ENCODE measurements around the gene ACAD11.

The ACAD11 gene, protein sequence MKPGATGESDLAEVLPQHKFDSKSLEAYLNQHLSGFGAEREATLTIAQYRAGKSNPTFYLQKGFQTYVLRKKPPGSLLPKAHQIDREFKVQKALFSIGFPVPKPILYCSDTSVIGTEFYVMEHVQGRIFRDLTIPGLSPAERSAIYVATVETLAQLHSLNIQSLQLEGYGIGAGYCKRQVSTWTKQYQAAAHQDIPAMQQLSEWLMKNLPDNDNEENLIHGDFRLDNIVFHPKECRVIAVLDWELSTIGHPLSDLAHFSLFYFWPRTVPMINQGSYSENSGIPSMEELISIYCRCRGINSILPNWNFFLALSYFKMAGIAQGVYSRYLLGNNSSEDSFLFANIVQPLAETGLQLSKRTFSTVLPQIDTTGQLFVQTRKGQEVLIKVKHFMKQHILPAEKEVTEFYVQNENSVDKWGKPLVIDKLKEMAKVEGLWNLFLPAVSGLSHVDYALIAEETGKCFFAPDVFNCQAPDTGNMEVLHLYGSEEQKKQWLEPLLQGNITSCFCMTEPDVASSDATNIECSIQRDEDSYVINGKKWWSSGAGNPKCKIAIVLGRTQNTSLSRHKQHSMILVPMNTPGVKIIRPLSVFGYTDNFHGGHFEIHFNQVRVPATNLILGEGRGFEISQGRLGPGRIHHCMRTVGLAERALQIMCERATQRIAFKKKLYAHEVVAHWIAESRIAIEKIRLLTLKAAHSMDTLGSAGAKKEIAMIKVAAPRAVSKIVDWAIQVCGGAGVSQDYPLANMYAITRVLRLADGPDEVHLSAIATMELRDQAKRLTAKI

DNA sequence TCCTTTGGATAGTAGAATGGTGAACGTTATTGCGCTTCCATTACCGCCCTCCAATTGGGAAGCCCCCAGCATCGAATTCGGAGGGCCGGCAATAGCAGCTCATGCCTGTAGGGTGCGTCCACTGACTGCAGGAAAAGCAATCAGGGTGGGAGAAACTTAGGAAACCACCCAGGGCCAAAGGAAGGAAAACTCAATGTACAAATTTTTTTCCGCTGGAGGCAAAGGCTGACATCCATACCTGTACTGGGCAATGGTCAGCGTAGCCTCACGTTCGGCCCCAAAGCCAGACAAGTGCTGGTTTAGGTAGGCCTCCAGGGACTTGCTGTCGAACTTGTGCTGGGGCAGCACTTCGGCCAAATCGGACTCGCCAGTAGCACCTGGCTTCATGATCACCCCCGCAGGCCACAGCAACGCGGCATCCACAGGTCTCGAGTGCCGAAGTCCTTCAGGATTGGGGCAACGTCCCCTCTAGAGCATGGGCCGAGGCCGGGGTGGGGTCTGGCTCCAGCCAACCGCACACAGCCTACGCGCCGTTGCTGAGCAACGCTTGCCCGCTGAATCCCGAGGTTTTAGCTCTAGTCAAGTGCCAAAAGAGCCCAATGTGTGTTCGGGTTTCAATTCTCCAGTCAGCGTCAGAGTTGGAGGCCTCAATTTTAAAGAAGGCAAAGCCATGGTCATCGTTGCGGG, at the start of gene ACAD11:
Gene ACAD11, minus strand, starts transcription at position 445 of the 687 bp plus-strand sequence. Its CDS starts 58 bp downstream, at position 387.
- DNase-seq = peak; percentile 32

DNA sequence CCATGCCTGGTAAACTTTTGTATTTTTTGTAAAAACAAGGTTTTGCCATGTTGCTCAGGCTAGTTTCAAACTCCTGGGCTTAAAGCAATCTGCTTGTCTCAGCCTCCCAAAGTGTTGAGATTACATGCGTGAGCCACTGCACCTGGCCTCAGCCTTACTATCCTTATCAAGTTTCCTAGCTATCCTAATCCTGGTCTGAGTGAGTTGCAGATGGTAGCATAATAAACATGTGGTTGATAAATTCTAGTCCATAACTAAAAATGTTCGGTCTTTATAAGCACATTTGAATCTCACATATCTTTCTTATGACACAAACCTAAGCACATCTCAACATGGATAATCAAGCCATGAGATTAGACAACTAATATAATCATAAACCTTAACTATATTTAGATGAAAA, 44.1 kb upstream of the ACAD11 start:
- no peak for DNase-seq

DNA sequence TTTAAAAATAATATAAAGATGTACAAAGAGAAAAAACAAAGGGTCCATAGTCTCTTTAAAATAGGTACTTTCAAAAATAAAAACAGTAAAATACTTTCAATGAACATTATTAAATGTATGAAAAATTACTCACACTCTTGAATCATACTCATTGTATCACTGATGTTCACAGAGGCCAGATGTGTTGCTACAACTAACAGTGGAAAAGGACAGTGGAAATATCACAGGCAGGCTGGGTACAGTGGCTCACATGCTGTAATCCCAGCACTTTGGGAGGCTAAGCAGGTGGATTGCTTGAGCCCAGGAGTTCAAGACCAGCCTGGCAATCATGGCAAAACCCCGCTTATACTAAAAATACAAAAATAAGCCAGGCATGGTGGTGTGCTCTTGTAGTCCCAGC, 35.8 kb upstream of the ACAD11 start:
- DNase-seq = no peak

DNA sequence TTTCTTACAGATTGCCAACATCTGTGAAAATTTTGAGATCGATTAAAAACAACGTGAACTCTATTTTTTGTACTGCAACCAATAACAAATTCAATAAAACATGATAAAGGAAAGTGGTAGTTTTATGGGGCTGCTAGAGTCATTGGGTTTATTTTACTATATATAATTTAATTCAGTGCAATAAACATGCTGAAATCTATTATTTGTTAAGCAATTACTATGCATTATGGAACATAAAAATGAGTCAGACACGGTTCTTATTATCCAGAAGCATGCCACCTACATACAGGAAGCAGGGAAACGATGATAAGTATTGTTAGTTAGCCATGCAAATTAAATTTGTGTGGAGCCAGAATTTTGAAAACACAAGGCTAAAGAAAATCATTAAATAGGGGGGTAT, 35.4 kb upstream of the ACAD11 start:
- DNase-seq = no peak

DNA sequence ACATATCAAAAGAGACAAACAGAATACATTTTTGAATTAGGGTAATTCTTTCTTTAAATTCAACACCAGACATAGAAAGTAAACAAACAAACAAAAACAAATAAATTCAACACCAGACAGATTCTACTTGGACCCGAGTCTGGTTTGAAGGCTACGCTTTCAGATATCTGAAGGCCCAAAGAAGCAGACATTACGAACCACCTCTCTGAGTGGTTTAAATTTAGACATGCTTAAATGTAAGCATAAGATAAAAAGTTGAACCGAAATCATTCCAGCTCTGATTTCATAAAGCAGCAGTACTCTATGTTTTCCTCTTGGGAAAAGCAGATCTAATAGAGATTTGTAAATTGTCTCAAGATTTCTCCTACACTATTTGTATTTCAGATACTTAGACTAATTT, 30.4 kb upstream of the ACAD11 start:
- DNase-seq = no peak

DNA sequence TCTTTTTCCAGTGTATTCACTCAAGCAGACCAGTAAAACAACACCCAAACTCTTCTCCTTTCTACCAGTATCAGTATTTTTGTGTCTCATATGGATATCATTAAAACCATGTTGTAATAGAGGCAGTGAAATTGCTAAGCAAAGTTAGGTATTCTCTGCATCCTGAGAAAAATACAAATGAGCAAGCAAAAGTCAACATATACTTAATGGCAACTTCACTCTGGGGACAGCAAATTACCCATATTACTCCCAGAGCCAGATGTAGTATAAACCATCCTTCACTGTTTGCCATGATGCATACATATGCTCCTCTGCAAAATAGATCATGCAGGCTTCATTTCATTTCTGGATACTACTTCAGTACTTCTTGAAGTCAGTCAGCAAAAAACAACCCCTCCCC, 22.6 kb upstream of the ACAD11 start:
- no peak for DNase-seq

DNA sequence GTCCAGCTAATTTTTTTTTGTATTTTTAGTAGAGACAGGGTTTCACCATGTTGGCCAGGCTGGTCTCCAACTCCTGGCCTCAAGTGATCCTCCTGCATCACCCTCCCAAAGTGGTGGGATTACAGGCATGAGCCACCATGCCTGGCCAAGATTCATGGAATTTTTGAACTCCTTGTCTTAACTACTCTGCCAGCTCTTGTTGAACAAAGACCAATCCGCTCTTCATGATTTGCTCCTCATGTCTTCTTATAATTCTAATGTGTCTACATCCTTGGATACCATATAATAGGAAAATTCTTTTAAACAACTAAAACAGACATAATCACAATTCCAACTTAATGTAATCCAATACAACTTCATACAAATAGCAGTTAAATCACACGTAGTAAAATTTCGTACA, 21.8 kb upstream of the ACAD11 start:
- no peak for DNase-seq

DNA sequence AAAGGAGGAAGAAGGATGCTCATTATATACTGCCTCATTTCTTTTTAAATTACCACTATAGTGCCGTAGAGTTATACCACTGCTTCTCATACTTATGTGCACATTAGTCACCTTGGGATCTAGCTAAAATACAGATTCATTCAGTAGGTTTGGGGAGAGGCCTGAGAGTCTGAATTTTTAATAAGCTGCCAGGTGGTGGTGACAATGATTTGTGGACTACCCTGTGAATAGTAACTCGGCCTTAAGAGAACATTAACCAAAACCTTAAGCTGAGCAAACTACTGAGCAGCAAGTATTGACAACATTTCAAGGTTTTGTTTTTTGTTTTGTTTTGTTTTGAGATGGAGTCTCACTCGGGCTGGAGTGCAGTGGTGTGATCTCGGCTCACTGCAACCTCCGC, 20.3 kb upstream of the ACAD11 start:
- no peak for DNase-seq

DNA sequence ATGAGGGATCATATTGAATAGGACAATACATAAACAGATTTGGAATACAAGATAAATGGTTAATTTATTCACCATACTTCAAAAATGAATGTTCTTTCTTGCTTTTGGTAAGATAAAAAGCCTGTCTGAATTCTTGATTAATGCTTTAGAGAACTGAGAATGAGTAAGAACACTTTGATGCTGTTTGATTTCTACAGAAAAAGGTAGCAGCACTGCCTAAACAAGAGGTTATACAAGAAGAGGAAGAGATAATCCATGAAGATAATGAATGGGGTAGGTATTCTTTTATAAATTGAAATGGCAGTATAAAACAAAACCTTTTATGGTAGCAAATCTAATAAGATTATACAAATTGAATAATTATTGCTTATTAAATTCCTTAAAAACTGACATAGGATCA, 15.8 kb upstream of the ACAD11 start:
- no peak for DNase-seq

DNA sequence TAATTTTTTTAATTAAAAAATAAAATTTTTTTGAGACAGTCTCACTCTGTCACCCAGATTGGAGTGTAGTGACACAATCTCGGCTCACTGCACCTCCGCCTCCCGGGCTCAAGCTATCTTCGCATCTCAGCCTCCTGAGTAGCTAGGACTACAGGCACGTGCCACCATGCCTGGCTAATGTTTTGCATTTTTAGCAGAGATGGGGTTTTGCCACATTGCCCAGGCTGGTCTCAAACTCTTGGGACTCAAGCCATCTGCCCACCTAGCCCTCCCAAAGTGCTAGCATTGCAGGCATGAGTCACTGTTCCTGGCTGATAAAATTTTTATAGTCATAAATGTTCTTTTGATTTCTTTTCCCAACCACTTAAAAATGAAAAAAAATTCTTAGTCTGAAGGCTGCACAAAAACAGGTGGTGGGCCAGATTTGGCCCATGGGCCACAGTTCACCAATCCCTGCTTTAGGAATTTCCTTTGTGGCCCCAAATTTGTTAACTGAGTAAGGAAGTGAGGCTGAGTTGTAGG, 9.7 kb upstream of the ACAD11 start:
- DNase-seq = no peak

DNA sequence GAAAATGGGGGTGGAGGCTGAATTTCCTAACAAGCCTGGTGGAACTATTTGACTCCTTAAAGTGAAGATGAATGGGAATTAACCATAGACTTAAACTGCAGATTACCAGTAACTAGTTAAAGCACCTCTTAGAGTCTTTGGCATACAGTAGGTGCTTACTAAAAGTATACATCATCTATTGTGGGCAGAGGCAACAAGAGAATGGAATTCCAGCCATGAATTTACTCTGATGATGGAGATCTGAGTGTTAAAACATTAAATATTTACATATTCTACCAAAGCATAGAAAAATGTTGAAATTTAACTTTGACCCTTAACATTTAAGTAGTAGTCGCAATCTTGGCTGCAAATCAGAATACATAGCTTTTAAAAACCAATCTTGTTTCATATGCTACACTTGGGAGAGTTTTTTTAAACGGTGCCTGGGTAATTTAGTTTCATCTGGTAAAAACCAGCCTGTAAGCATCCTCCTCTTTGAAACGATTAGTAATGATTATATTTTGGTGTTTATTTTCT, 5.7 kb upstream of the ACAD11 start:
- DNase-seq = no peak

DNA sequence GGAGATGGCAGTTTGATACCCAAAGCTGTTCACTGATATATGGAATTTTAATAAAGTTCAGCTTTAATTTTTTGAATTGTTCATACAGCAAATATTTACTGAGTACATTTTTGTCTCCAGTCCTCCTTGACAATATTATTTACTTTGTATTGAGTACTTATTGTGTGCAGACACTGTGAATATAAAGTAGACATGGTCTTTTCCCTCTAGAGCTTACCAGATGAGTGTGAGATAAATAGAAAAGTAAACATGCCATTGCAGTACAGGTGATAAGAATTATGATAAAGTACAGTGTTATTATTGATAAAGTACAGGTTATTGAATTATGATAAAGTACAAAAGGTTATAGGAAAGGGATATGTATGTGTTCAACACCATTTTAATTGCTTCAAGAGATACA, 2.6 kb upstream of the ACAD11 start:
- no peak for DNase-seq

DNA sequence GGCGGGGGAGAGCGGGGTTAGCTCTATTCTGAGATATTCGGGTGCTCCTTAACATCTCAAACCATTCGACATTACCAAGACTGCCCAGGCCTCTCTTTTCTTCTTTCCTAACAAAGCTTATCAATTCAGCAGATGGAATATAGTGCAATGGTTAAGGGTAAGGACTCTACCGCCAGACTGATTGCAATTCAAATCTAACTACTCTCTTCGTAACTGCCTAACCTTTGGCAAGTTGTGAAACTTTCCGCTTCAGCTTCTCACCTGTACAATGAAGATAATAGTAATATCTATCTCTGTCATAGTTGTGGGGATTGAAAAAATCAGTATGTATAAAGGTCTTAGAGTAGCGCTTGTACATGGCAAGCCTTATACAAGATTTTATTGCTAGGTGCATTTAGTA, 1.5 kb upstream of the ACAD11 start:
- no peak for DNase-seq

DNA sequence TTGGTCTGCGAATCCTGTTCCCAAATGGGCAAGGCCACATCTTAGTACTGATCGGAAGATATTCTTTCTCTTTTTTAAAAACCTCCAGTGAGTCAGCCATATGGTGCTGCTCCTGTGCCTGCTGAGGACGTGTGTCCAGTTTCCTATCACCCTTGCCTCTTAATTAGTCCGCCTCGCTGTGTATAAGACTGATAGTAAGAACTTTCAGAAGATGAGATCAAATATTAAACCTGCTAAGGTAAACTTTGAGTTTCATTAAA, 1.1 kb upstream of the ACAD11 start:
- no peak for DNase-seq

DNA sequence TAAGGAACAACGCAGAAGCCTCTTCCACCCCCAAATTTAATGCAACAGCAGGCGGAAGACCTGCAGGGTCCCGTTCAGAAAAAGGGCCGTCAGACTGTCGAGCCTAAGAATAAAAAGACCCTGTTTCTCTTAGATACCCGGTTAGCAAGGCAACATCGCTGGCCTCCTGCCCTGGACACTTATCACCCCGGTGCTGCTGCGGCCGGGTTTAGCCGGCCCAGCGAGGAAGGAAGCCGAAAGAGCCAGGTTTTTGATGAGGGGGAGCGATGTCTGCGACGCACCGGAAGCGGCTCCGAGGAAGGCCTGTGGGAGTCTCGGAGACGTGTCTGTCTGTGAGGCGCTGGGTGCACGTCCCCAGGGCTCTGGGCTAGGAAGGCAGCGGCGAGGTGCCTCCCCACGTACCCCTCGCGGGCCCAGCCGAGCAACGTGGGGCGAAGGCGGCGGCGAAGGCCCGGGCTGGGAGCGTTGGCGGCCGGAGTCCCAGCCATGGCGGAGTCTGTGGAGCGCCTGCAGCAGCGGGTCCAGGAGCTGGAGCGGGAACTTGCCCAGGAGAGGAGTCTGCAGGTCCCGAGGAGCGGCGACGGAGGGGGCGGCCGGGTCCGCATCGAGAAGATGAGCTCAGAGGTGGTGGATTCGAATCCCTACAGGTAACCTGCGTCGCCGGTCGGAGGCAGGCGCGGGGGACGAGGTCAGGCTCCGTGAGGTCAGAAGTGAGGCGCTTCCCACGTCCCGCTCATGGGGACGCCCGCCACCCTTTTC, 622 bp upstream of the ACAD11 start, which contains the start of gene UBA5:
Gene UBA5, plus strand, starts transcription at position 278 of the 759 bp plus-strand sequence. Its CDS starts 209 bp downstream, at position 487.
- peak; percentile 59 for DNase-seq

DNA sequence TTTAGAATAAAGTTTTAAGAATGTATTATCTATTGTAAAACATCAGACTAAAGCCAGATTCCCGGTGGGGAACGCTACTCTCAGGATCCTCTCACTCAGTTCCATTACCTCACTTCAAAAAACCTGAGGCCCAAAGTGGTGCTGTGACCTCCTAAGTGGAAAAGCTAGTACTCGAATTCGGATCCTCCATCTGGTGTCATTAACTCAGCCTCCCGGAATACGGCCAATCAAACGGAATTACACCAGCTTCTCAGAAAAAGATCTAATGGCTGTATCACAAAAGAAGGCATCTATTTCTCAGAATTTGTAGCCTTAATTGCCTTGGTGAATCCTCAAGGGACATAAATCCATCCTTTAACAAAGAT, 627 bp downstream of the ACAD11 start:
- no peak for DNase-seq

DNA sequence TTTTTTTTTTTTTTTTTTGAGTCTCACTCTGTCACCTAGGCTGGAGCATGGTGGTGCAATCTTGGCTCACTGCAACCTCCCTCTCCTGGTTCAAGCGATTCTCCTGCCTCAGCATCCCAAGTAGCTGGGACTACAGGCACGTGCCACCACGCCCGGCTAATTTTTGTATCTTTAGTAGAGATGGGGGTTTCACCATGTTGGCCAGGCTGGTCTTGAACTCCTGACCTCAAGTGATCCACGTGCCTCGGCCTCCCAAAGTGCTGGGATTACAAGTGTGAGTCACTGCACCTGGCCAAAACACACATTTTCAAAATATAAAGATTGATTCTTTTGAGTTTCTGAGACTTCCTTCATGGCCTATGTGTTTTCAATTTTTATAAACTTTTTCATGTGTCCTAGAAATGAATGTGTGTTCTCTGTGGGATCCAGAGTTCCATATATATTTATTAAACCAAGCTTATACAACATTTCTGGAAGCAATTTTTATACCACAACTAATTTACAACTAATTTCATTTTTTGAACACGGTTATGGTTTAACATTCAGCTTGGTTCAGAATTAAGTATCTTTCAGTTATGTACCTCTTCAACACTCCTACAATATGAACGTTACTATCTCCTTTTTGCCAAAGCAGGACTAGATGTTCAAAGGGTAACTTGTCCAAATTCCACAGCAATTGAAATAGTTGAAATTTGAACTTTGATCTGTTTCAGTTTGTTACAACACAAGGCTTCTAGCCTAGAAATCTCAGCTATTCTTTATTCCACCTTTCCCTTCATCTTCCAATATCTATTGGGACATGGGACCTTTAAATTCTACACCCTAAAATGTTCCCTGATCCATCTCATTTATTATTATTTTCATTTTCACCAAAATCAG, 1.5 kb downstream of the ACAD11 start:
- no peak for DNase-seq

DNA sequence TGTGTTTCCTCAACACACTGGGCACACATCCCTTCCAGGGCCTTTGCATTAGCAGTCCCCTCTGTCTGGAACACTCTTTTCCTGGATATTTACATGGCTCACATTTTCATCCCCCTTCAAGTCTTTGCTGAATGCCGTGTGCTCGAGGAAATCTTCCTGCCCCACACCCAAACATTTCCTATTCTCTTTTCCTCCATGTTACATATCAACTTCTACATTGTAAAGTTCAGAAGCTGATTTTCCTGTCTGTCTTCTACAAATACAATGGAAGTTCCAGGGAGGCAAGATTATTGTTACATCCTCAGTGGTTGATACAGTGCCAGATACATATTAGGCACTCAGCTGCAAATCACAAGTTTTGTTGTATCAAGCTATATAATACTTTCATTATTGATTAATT, 4.1 kb downstream of the ACAD11 start:
- DNase-seq = no peak

DNA sequence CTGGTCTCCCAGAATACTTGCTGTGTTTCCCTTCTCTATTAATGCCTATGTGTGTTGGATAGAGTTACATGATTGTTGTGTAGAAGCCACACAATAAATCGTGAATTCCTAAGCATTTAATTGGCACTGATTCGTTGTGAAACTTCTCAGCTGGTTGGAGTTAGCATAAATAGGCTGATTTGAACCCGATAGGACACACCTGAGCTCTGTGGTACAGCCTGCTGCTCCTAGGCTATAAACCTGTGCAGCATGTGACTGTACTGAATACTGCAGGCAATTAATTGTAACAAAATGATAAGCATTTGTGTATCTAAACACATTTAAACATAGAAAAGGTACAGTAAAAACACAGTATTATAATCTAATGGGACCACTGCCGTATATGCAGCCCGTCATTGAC, 4.9 kb downstream of the ACAD11 start:
- DNase-seq = no peak

DNA sequence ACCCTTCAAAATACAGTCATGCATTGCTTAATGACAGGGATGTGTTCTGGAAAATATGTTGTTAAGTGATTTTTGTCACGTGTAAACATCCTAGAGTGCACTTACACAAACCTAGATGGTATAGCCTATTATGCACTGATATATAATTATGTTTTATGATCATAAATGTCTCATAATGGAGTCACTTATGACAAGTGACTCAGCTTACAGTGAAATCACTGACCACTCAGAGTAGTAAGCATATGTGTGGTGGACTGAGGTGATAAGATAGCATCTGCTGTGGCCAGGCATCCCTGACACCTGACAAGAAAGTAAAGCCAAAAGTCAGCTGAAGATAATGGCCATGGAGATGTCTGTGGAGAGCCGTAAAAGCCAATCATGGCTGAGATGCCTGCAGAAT, 5.4 kb downstream of the ACAD11 start:
- no peak for DNase-seq

DNA sequence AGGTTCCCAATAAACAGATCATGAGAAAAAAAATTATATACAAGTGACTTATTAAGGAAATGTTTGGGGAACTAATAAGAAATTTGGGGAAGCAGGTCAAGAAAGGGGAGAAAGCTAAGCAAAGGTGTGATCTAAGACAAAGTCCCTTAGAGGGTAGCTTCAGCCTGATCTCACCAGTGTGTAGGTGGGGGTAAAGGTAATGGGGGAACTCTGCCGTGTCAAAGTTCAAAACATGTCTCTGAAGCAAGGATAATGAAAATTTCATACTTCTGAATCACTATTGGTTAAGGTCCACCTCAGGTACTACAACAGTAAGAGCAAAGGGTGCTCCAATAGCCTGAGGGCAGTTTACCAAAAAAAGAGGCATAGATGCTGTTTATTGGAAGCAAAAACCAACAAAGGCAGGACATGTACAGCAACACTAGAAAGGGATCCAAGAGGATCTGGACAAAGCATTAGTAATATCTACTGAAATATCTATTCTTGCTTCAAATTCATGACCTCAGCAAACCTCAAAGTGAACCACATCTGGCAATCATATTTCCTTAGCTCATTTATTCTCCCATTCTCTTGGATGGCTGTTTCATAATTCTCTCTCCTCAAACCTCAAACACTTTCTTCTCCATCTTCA, 6.9 kb downstream of the ACAD11 start:
- DNase-seq = no peak

All from GDM1 (cell line).